Myocyte (in vitro differentiated cells): ENCODE results near the gene MRPL50. TPM values are rescaled to one million over a fixed set of nuclear protein-coding genes. Genes with fewer than 3 reads are reported as not detected.

Experiments used
- DNase-seq: peaks from one replicate; pipeline ENCODE4 v3.0.0-alpha.2; 2012; ENCODE audit warnings: low read depth
- polyA plus RNA-seq: library from polyadenylated mRNA; unstranded; fragments of >200 nt; gene quantifications from one replicate; pipeline ENCODE4 v1.2.1, GENCODE V29; 2012; ENCODE audit warnings: missing spikeins
- total RNA-seq: library from RNA; depleted of rRNA; stranded (reverse); fragments of >200 nt; gene quantifications from 2 replicates; pipeline ENCODE4 v1.2.3, GENCODE V29; 2014

Gene MRPL50
- total RNA-seq: 15.8 and 20.2 TPM in 2 replicates
- 6.9 TPM for polyA plus RNA-seq

- DNase-seq: peak; percentile 100
Measured at GRCh38 chr9:101398068-101398929, at the start of gene MRPL50, which contains the start of gene ZNF189. Gene MRPL50 (minus strand): TSS chr9:101398618. CDS start chr9:101398592, 26 bp downstream. Gene ZNF189 (plus strand): TSS chr9:101398851. CDS start chr9:101399157, 306 bp downstream.

DNA sequence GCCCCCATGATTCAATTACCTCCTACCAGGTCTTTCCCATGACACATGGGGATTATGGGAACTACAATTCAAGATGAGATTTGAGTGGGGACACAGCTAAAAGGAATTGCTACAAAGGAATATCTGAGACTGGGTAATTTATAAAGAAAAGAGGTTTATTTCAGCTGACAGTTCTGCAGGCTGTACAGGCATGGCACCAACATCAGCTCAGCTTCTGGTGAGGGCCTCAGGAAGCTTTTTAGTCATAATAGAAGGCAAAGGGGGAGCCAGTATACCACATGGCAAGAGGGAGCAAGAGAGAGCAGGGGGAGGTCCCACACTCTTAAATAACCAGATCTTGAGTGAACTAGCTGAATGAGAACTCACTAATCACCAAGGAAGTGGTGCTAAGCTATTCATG, 48.3 kb upstream of the MRPL50 start:
- DNase-seq: no peak

GRCh38 chr9:101445353-101446029, 47.1 kb upstream of the MRPL50 start:
- DNase-seq: no peak

GRCh38 chr9:101443364-101443771, 45.0 kb upstream of the MRPL50 start:
- peak; percentile 51 for DNase-seq

GRCh38 chr9:101442736-101443135, 44.3 kb upstream of the MRPL50 start:
- no peak for DNase-seq

- DNase-seq: no peak
Measured at GRCh38 chr9:101442318-101442717, 43.9 kb upstream of the MRPL50 start.

DNA sequence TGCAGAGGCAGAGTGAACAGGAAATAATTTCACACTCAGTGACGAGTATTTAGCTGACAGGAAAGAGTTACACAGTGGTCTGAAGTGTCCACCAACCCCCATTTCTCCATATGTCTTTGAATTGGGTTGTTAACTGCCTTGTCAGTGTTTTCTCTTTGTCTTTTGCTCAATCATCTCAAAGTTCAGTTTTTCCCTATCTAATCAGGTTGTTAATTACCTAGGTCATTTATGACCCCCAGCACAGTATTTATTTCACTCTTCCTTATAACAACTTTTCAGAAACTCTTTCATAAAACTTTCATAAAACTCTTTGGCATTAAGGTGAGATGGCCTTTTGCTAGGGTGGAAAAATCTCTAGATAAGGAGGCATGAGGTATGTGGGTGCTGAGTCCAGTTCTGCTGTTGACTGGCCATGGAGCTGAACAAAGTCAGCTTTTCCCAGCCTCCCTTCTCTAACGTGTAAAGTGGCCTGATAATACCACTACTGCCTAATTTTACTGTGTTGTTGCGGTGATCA, 42.4 kb upstream of the MRPL50 start:
- no peak for DNase-seq

- no peak for DNase-seq
Measured at GRCh38 chr9:101438523-101438922, 40.1 kb upstream of the MRPL50 start.

DNA sequence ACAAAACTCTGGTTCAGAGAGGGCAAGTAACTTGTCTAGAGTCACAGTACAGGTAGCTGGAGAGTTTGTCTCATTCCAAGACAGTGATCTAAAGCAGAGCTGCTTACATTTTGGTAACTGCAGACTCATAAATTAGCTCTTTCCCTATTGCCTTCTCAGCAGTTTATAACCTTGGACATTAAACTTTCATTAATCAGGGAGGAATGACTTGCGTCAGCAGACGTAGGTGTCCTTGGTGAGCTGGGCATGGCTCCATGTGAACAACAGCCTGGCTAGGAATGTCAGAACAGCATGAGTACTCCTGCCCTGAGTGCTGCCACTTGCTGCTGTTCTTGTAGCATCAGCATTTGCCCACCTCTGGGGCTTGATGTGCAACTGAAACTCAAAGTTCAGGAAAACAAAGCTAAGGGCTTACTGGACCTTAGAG, 39.4 kb upstream of the MRPL50 start:
- no peak for DNase-seq

DNA sequence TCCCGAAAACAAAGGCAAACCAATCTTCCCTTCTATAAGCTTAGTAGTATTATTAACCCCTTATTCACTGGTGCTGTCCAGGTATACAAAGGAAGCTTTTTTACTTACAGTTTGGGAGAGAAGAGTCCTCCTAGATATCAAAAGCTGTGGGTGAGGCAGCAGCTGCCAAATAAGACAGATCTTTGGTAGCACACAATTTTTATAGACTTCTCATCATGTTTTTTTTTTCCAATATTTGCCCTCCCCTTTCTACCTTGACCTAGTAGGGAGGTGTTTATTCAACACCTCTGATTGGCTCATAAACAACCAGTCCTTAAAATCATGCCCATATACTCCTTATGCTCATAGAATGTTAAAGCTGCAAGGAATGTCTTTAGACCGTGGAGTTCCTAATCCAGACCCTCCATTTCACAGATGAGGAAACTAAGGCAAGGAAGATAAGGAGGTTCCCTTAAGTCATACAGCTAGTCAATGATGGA, 37.2 kb upstream of the MRPL50 start, which contains the start of gene ALDOB:
TSS of gene ALDOB (minus strand) at position 174 of the 479 bp plus-strand sequence. CDS start 4,887 bp downstream, outside the sequence.
- no peak for DNase-seq

DNA sequence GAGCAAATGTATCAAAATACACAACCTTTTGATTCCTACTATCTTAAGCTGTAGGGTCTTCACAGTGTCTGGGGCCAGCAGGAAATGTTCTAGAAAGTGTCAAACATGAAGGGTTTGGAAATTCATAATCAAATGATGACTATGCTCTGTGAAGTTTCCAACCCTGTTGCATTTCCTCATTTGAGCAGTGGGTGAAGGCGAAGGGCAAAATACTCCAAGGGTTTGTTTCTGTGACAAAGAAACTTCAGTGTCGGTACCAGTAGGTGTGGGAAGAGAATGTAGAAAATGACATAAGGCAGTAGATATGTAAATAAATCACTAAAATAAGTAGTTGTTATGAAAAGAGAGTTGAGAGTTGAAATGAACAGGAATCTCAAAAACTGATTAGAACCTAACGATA, 36.6 kb upstream of the MRPL50 start:
- no peak for DNase-seq

DNA sequence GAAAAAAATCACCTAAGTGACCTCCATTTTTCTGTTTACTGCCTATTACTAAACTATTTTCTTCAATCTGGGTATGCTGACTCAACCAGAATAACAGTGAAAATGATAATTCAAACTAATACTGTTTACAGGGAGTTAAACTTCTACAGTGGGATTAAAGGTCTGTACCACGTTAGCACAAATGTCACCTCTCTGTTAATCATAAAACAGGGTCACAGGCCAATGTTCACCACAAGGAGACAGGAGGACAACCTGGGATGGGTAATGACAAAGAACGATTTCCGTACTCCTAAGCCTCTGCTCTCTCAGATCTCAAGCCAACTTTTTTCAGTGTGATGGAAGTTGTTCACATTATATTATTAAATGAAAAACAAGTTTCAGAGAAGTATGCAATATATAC, 34.8 kb upstream of the MRPL50 start:
- DNase-seq: no peak

- no peak for DNase-seq
Measured at GRCh38 chr9:101432740-101433139, 34.3 kb upstream of the MRPL50 start.

- no peak for DNase-seq
Measured at GRCh38 chr9:101432171-101432570, 33.8 kb upstream of the MRPL50 start.

DNA sequence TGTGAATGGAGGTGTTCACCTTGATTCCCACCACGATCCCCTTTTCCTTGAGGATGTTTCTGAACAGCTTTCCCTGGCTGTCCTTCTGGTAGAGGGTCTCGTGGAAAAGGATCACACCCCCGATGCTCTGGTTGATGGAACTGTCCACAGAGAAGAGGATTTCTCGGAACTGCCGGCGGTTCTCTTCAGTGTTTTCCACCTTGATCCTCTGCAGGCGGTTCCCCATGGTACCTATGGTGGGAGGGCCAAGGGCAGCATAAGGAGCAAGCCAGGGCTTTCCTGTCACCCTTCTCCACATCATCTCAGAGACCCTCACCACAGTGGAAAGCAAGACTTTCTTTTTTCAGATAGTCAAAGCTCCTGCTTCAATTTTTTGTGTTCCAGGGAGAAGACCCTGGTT, 31.3 kb upstream of the MRPL50 start:
- DNase-seq: no peak

DNA sequence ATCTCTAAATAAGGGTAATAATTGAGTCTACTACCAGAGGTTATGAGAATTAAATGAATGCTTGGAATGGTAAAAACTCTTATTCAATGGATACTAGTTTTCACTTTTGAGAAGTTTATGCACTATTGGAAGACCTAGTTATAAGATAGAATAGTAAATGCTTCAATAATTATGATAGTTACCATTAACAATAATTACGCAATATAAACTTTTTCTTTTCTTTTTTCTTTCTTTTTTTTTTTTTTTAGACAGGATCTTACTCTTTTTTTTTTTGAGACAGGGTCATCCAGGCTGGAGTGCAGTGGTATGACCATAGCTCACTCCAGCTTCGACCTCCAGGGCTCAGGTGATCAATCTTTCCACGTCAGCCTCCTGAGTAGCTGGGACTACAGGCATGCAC, 30.5 kb upstream of the MRPL50 start:
- no peak for DNase-seq

- DNase-seq: no peak
Measured at GRCh38 chr9:101427957-101428655, 29.7 kb upstream of the MRPL50 start.

GRCh38 chr9:101427358-101427757, 28.9 kb upstream of the MRPL50 start:
- DNase-seq: no peak

- no peak for DNase-seq
Measured at GRCh38 chr9:101421653-101422065, 23.2 kb upstream of the MRPL50 start.

GRCh38 chr9:101419863-101420262, 21.4 kb upstream of the MRPL50 start:
- DNase-seq: no peak
